Muscle of leg (tissue), 11 donors: ENCODE measurements around the gene MPHOSPH6. TPM values are rescaled to one million over a fixed set of nuclear protein-coding genes. Genes with fewer than 3 reads are reported as not detected.

Experiments used
- DNase-seq: peaks from one replicate; pipeline ENCODE4 v3.0.0; 2013
- H3K27ac ChIP-seq: one replicate; pipeline ENCODE4 v1.5.1; 2013; ENCODE audit warnings: mild to moderate bottlenecking, low read length, control low read depth
- H3K27me3 ChIP-seq: one replicate; pipeline ENCODE4 v1.6.1; 2013; ENCODE audit warnings: low read length; ENCODE audit not compliant: control insufficient read depth, insufficient read depth
- H3K36me3 ChIP-seq: one replicate; pipeline ENCODE4 v1.6.1; 2013; ENCODE audit warnings: low read length; ENCODE audit not compliant: control insufficient read depth, insufficient read depth
- H3K4me1 ChIP-seq: one replicate; pipeline ENCODE4 v1.6.1; 2013; ENCODE audit warnings: low read length; ENCODE audit not compliant: control insufficient read depth, insufficient read depth
- H3K4me3 ChIP-seq: one replicate; pipeline ENCODE4 v1.5.1; 2013; ENCODE audit warnings: low read length, control low read depth
- H3K9me3 ChIP-seq: replicated peaks from 2 replicates; pipeline ENCODE4 v1.6.1; 2013; ENCODE audit warnings: low read depth, low read length; ENCODE audit not compliant: control insufficient read depth
- WGBS: methylation state at CpG from one replicate; pipeline ENCODE4 v1.1.5; 2013; ENCODE audit warnings: missing lambda C conversion rate; ENCODE audit not compliant: insufficient coverage; 5-methylcytosine and 5-hydroxymethylcytosine counted together
- polyA plus RNA-seq, 8 donors: library from polyadenylated mRNA; unstranded; fragments of 120-200 nt; gene quantifications; one replicate each; pipeline versions ENCODE4 v1.2.1 to v1.2.3, GENCODE V29; 2013; ENCODE audit warnings: inconsistent platforms in 1 of 8, low replicate concordance in 1 of 8; ENCODE audit not compliant: insufficient read length in 8 of 8, insufficient read depth in 1 of 8
- total RNA-seq: library from RNA; stranded (reverse); fragments of 120-200 nt; gene quantifications from one replicate; pipeline ENCODE4 v1.2.4, GENCODE V29; 2013

The MPHOSPH6 gene
- total and polyA plus RNA-seq, 9 donors, result 11.6 to 26.2 (median 22.0) TPM

GRCh38 chr16:82195917-82196494 lies 26.0 kb upstream of the MPHOSPH6 start:
- H3K4me3 ChIP-seq, result no peak overlapping the region
- no peaks in the 10 kb centered on the region for H3K9me3 ChIP-seq
- no CpG with 5 or more reads among the region's 2 CpGs for WGBS
- H3K36me3 ChIP-seq, result no peaks in the 10 kb centered on the region
- peaks cover 2% of the 10 kb centered on the region for H3K27me3 ChIP-seq
- no peaks in the 10 kb centered on the region for H3K4me1 ChIP-seq
- DNase-seq, result peak; percentile 21
- H3K27ac ChIP-seq, result no peak overlapping the region

GRCh38 chr16:82194086-82194485 lies 24.1 kb upstream of the MPHOSPH6 start:
- no CpG with 5 or more reads among the region's 1 CpG for WGBS
- no peak overlapping the region for H3K4me3 ChIP-seq
- no peaks in the 10 kb centered on the region for H3K4me1 ChIP-seq
- peaks cover 4% of the 10 kb centered on the region for H3K27me3 ChIP-seq
- DNase-seq, result no peak
- no peaks in the 10 kb centered on the region for H3K9me3 ChIP-seq
- no peak overlapping the region for H3K27ac ChIP-seq
- no peaks in the 10 kb centered on the region for H3K36me3 ChIP-seq

- DNase-seq, result peak; percentile 49
- Histone ChIP-seq H3K27ac (no peak overlapping the region), H3K36me3 (no peaks in the 10 kb centered on the region), H3K27me3 (peaks cover 2% of the 10 kb centered on the region), H3K4me1 (no peaks in the 10 kb centered on the region), H3K9me3 (no peaks in the 10 kb centered on the region), H3K4me3 (no peak overlapping the region)
- 72% methylated on average over 4 of the region's 4 CpGs for WGBS
Measured at GRCh38 chr16:82192665-82193064, 22.6 kb upstream of the MPHOSPH6 start.

GRCh38 chr16:82190386-82190785 lies 20.4 kb upstream of the MPHOSPH6 start:
- DNase-seq, result no peak
- H3K36me3 ChIP-seq, result no peaks in the 10 kb centered on the region
- H3K4me3 ChIP-seq, result no peak overlapping the region
- no peak overlapping the region for H3K27ac ChIP-seq
- peaks cover 7% of the 10 kb centered on the region for H3K27me3 ChIP-seq
- no peaks in the 10 kb centered on the region for H3K9me3 ChIP-seq
- H3K4me1 ChIP-seq, result no peaks in the 10 kb centered on the region
- no CpG with 5 or more reads among the region's 2 CpGs for WGBS

GRCh38 chr16:82187829-82188228 lies 17.8 kb upstream of the MPHOSPH6 start:
- WGBS, result no CpG with 5 or more reads among the region's 1 CpG
- H3K4me1 ChIP-seq, result no peaks in the 10 kb centered on the region
- peaks cover 10% of the 10 kb centered on the region for H3K27me3 ChIP-seq
- H3K27ac ChIP-seq, result no peak overlapping the region
- no peak overlapping the region for H3K4me3 ChIP-seq
- DNase-seq, result no peak
- H3K36me3 ChIP-seq, result no peaks in the 10 kb centered on the region
- H3K9me3 ChIP-seq, result no peaks in the 10 kb centered on the region

- Histone ChIP-seq H3K27me3 (peaks cover 14% of the 10 kb centered on the region), H3K4me3 (no peak overlapping the region), H3K27ac (no peak overlapping the region), H3K36me3 (no peaks in the 10 kb centered on the region), H3K9me3 (no peaks in the 10 kb centered on the region), H3K4me1 (no peaks in the 10 kb centered on the region)
- no peak for DNase-seq
Measured at GRCh38 chr16:82185012-82185411, 15.0 kb upstream of the MPHOSPH6 start.

GRCh38 chr16:82184213-82184612 lies 14.2 kb upstream of the MPHOSPH6 start:
- Histone ChIP-seq H3K4me1 (no peaks in the 10 kb centered on the region), H3K27me3 (peaks cover 13% of the 10 kb centered on the region), H3K9me3 (no peaks in the 10 kb centered on the region), H3K36me3 (no peaks in the 10 kb centered on the region), H3K4me3 (no peak overlapping the region), H3K27ac (no peak overlapping the region)
- WGBS, result no CpG with 5 or more reads among the region's 5 CpGs
- DNase-seq, result no peak

GRCh38 chr16:82183004-82183397 lies 13.0 kb upstream of the MPHOSPH6 start:
- no peak overlapping the region for H3K4me3 ChIP-seq
- no peaks in the 10 kb centered on the region for H3K4me1 ChIP-seq
- 80% methylated on average over 1 of the region's 1 CpG for WGBS
- no peak for DNase-seq
- peaks cover 15% of the 10 kb centered on the region for H3K27me3 ChIP-seq
- H3K9me3 ChIP-seq, result no peaks in the 10 kb centered on the region
- no peaks in the 10 kb centered on the region for H3K36me3 ChIP-seq
- H3K27ac ChIP-seq, result no peak overlapping the region

- Histone ChIP-seq H3K27ac (no peak overlapping the region), H3K36me3 (no peaks in the 10 kb centered on the region), H3K4me3 (no peak overlapping the region), H3K4me1 (no peaks in the 10 kb centered on the region), H3K27me3 (peaks cover 15% of the 10 kb centered on the region), H3K9me3 (no peaks in the 10 kb centered on the region)
- no peak for DNase-seq
- WGBS, result no CpG with 5 or more reads among the region's 4 CpGs
Measured at GRCh38 chr16:82182266-82183003, 12.4 kb upstream of the MPHOSPH6 start.

- H3K9me3 ChIP-seq, result no peaks in the 10 kb centered on the region
- no peak overlapping the region for H3K27ac ChIP-seq
- WGBS, result 60% methylated on average over 2 of the region's 3 CpGs
- DNase-seq, result no peak
- no peaks in the 10 kb centered on the region for H3K36me3 ChIP-seq
- H3K27me3 ChIP-seq, result peaks cover 17% of the 10 kb centered on the region
- no peaks in the 10 kb centered on the region for H3K4me1 ChIP-seq
- H3K4me3 ChIP-seq, result no peak overlapping the region
Measured at GRCh38 chr16:82181461-82182185, 11.6 kb upstream of the MPHOSPH6 start.
